Activated naive CD4-positive, alpha-beta T cell (primary cell): Measurements from ENCODE around the gene ANKS6.
"Not testable (repeated sequence)": the region's sequence is repeated elsewhere in the genome, so short reads cannot be mapped to it uniquely, and the experiment has no call there.

Experiments used
- DNase-seq, 4 experiments: peaks; one replicate each; lab custom pipeline; 2025; lab: John Stamatoyannopoulos, UW

The ANKS6 gene

GRCh38 chr9:98702835-98703380, 93.4 kb downstream of the ANKS6 start:
- no peak for DNase-seq

GRCh38 chr9:98702340-98702739, 94.0 kb downstream of the ANKS6 start:
- DNase-seq, result no peak

DNA sequence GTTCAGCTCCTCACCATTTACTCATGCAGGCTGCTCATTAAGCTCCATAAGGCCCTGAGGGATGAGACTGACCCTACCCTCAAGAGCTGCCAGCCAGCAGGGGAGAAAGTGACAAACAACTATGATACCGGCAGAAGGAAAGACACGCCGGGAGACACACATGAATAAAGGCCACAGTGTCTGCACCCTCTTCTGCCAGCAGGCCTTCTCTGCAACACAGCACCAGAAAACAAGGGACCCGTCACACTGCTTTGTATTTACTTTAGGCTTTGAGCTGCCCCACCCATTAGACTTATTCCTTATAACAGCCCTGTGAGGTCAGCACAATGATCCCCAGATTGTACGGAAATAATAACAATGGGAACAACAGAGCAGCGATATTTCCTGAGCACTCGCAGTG, 94.8 kb downstream of the ANKS6 start:
- DNase-seq, result no peak

DNA sequence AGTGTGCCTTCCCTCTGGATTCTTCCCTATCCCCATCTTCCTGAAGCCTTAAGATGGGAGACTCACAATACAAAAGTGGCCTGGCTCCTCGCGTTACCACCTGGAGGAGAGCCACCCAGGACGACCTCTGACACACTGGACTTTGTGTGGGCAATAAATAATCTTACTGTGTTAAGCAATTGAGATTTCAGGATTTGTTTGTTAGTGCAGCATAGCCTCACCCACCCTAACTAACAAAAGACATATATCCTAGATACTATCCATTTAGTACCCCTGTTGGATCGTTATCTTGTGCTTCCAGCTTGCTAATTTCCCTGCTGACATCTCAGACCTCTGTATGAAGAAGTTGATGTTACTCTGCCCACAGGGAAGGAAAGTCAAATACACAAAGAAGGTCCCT, 95.6 kb downstream of the ANKS6 start:
- DNase-seq, result no peak

- DNase-seq, result no peak
Measured at GRCh38 chr9:98698856-98699255, 97.5 kb downstream of the ANKS6 start.

GRCh38 chr9:98694943-98695342, 101.4 kb downstream of the ANKS6 start:
- DNase-seq, result no peak

GRCh38 chr9:98692392-98692791, 104.0 kb downstream of the ANKS6 start:
- DNase-seq, result no peak

DNA sequence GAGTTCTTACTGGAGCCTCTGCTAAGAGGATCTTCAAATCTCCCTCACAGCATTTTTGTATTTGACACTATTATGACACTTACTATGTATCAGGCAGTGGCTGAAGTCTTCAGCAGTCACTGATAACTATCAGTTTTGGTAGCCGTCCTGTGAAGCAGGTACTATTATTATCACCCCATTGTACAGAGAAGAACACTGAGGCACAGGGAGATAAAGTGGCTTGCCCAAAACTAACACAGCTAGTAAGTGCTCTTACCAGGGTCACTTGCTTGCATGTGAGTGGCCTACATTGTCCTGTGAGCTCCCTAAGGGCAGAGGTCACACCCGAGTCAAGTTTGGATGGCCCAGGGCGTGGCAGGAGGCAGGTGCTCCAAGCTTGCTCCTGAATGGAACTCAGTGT, 104.5 kb downstream of the ANKS6 start:
- no peak for DNase-seq

- DNase-seq, result no peak
Measured at GRCh38 chr9:98690686-98691085, 105.7 kb downstream of the ANKS6 start.

DNA sequence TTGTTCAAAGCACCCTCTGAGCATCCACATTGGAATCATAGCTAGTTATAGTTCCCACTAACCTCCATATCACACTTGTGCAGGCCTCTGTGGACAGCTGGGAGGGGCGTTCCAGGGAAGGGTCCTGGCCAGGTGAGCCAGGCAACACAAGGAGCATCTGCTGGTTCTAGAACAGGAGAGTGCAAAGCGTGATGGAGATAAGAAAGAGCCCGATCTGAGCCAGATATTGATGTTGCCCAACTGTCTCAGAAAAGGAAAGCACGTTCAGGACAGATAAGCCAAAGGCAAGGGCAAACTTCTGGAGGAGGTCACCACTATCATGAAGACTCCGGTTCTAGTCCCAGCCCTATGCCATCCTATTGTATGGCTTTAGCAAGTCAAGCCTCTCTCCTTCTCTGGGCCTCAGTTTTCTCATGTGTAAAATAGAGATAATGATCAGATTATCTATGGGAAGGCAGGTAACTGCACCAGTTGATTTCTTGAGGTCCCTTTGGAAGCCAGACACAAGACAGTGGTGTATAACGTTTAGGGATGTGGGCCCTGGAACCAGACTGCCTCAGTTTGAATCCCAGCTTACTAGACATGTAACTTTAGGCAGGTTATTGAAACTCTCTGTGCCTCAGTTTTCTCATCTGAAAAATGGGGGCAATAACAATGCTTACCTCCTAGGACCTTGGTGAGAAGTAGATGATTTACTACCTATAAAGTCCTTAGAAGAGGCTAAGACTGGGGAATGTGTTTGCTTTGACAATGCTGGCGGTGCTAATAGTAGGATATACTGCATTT, 107.5 kb downstream of the ANKS6 start:
- DNase-seq, result no peak

- DNase-seq, result no peak
Measured at GRCh38 chr9:98687911-98688310, 108.4 kb downstream of the ANKS6 start.

DNA sequence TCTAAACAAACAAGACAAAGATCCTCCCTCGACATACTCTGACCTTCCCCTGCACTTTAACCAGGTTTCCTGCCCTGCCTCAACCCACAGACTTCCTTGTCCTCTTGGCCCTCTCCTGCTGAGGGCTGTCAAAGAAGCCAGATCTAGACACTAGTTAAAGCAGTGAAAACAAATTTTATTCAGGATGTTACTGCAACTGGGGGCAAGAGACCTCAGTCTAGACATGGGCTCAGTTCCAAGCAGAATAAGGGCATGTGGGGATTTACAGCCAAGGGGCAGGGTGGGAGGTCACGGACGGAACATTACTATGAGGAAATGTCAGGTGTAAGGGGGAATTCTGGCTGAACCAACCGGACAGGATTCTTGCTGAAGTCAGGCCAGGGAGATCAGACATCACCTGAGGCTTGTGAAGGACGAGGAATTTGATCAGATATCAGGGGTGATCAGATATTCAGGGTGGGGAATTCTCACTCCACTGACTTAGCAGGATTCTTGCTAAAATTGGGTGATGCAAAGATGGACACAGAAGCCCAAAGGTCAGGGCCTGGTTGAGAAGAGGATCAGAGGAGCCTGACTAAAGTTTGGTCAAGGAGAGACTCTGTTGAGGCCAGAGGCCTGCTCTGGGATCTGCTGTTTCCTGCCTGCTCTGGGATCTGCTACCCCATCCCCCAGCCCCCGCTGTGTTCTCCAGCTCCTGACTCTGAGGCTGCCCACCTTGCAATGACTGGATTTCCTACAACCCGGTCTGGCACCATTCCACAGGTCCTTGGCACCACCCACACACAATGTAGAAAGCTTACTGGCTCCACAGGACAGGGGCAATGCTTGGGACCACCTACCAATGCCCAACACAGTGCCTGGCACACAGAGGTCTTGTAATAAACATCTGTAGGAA, 109.1 kb downstream of the ANKS6 start:
- no peak for DNase-seq

- DNase-seq, result not testable (repeated sequence)
Measured at GRCh38 chr9:98684816-98685215, 111.5 kb downstream of the ANKS6 start.
